ENCODE results near the gene STAB2. TPM values are rescaled to one million over a fixed set of nuclear protein-coding genes. Genes with fewer than 3 reads are reported as not detected.

Gene STAB2
- total and polyA plus RNA-seq, 9 donors: 0.05 to 9.3 (median 0.86) TPM

DNA sequence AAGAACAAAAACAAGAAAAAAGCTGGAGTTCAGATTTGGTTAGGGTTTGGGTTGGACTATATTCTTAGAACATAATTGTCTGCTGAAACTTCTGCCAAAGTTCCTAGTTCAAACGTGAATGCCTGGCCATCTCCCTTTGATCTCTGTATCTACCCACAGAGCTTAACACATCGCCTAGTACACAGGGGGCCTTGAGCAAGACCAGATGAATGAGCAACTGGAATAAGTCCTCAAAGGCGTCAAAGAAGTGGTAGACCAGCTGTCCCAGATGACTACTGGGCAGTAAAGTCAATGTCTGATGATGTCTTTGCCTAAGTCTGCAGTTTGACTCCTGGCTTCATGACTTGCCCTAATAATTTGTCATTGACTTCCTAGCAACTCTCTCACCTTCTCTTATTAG lies 13.9 kb upstream of the STAB2 start:
- H3K27ac ChIP-seq: no peak overlapping the region
- DNase-seq: no peak
- TF ChIP-seq EP300 (IDR thresholded peaks at IDR 0.05) (no peak), POLR2A (IDR thresholded peaks at IDR 0.05) (no peak)
- TF ChIP-seq, protein P1, sequence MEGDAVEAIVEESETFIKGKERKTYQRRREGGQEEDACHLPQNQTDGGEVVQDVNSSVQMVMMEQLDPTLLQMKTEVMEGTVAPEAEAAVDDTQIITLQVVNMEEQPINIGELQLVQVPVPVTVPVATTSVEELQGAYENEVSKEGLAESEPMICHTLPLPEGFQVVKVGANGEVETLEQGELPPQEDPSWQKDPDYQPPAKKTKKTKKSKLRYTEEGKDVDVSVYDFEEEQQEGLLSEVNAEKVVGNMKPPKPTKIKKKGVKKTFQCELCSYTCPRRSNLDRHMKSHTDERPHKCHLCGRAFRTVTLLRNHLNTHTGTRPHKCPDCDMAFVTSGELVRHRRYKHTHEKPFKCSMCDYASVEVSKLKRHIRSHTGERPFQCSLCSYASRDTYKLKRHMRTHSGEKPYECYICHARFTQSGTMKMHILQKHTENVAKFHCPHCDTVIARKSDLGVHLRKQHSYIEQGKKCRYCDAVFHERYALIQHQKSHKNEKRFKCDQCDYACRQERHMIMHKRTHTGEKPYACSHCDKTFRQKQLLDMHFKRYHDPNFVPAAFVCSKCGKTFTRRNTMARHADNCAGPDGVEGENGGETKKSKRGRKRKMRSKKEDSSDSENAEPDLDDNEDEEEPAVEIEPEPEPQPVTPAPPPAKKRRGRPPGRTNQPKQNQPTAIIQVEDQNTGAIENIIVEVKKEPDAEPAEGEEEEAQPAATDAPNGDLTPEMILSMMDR (IDR thresholded peaks at IDR 0.05): no peak
- 53 to 64% (median 55%) methylated on average over 3 of the region's 3 CpGs for WGBS, 3 donors
- no peak overlapping the region for H3K4me3 ChIP-seq
- intact Hi-C loops (cut with DNase I): no loop called here
- H3K36me3 ChIP-seq: no peaks in the 10 kb centered on the region
- H3K4me1 ChIP-seq (ENCODE audit: insufficient read depth): no peaks in the 10 kb centered on the region
- H3K27me3 ChIP-seq: no peaks in the 10 kb centered on the region
- no peaks in the 10 kb centered on the region for H3K9me3 ChIP-seq

DNA sequence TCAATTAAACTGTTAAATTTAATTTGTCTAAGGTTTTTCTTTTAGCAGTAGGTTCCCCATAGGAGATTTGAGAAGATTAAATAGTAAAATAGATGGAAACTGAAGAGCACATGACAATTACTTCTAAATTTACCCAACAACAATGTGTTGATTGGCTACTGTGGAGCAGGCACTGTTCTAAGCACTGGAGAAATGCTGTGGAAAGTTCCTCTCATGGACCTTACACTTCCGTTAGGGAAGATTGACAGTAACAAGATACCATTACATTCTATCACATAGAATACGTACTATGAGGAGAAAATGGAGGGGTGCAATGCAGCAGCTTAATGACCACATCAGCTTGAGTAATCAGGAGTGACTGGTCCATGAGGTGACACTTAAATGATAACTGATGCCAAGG lies 8.1 kb upstream of the STAB2 start:
- intact Hi-C loops (cut with DNase I): no loop called here
- WGBS, 3 donors: 71 to 83% (median 79%) methylated on average over 2 of the region's 2 CpGs
- H3K4me3 ChIP-seq: no peak overlapping the region
- TF ChIP-seq EP300 (IDR thresholded peaks at IDR 0.05) (no peak), POLR2A (IDR thresholded peaks at IDR 0.05) (no peak)
- TF ChIP-seq, protein P1 (IDR thresholded peaks at IDR 0.05): no peak
- H3K27me3 ChIP-seq: no peaks in the 10 kb centered on the region
- H3K9me3 ChIP-seq: no peaks in the 10 kb centered on the region
- no peaks in the 10 kb centered on the region for H3K4me1 ChIP-seq (ENCODE audit: insufficient read depth)
- DNase-seq: no peak
- no peaks in the 10 kb centered on the region for H3K36me3 ChIP-seq
- H3K27ac ChIP-seq: no peak overlapping the region

DNA sequence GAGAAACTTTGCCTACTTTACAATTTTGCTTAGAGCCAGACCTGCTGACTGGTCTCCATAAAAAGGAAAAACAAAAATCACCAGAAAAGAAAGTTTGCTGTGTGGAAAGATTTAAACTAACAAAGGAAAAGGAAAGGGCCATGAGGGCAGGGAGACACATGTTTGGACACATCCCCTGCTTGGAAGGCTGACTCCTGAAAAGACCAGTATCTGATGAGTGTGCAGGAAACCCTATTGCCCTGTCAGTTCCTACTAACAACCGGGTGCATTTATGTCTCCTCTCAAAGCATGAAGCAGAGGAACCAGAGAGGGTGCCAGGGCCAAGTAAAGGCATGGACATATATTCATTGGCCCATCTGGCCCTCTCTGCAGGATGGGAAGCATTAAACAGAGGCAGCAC lies 7.0 kb upstream of the STAB2 start:
- TF ChIP-seq POLR2A (IDR thresholded peaks at IDR 0.05) (no peak), EP300 (IDR thresholded peaks at IDR 0.05) (no peak)
- TF ChIP-seq, protein P1 (IDR thresholded peaks at IDR 0.05): no peak
- intact Hi-C loops (cut with DNase I): no loop called here
- no peaks in the 10 kb centered on the region for H3K9me3 ChIP-seq
- H3K4me3 ChIP-seq: no peak overlapping the region
- DNase-seq: no peak
- no peaks in the 10 kb centered on the region for H3K36me3 ChIP-seq
- no peaks in the 10 kb centered on the region for H3K4me1 ChIP-seq (ENCODE audit: insufficient read depth)
- WGBS, 3 donors: 61 to 65% (median 62%) methylated on average over 1 of the region's 1 CpG
- H3K27ac ChIP-seq: no peak overlapping the region
- H3K27me3 ChIP-seq: no peaks in the 10 kb centered on the region

DNA sequence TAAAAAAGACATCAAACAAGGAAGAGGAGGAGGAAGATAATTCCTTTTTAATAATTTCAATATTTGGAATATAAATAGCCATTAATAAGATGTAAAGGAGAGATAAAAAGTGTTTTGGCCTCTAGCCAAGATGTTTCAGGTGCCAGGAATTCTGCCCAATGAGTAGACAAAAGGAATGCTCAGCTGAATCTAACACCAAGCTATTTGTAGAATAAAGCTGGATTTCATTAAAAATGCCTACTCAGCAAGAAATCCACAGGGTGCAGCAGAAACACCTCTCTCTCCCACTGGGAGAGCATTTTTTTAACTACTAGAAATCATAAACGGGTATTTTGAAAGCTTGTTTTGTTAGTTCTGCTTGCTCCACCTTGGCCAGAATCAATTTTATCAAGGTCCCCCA lies 4.1 kb upstream of the STAB2 start:
- intact Hi-C loops (cut with DNase I): no loop called here
- no peak overlapping the region for H3K4me3 ChIP-seq
- TF ChIP-seq, protein P1 (IDR thresholded peaks at IDR 0.05): no peak
- no peak for TF ChIP-seq POLR2A (IDR thresholded peaks at IDR 0.05)
- no peak for TF ChIP-seq EP300 (IDR thresholded peaks at IDR 0.05)
- WGBS, 3 donors: 28 to 52% (median 43%) methylated on average over 1 of the region's 1 CpG
- H3K27me3 ChIP-seq: no peaks in the 10 kb centered on the region
- no peaks in the 10 kb centered on the region for H3K9me3 ChIP-seq
- no peak for DNase-seq
- no peaks in the 10 kb centered on the region for H3K36me3 ChIP-seq
- peaks cover 1% of the 10 kb centered on the region for H3K4me1 ChIP-seq (ENCODE audit: insufficient read depth)
- H3K27ac ChIP-seq: no peak overlapping the region

DNA sequence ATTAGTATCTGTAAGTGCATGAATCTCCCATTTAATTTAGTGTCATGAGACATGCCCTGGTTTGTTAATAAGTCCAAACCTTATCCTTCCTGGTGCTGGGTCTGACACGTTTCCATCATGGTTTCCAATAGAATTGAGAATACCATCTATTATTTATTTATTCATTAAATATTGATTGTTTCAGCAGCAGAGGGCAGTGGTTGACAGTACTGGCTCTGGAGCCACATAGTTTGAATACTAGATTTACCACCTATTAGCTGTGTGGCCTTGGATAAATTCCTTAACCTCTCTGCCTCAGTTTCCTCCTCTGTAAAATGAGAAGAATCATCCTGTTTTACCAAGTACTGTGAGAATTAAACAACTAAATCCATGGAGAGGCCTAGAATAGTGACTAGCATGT lies 941 bp upstream of the STAB2 start:
- no peak overlapping the region for H3K4me3 ChIP-seq
- no peaks in the 10 kb centered on the region for H3K9me3 ChIP-seq
- no peak for TF ChIP-seq POLR2A (IDR thresholded peaks at IDR 0.05)
- TF ChIP-seq, protein P1 (IDR thresholded peaks at IDR 0.05): no peak
- no peak for TF ChIP-seq EP300 (IDR thresholded peaks at IDR 0.05)
- peaks cover 1% of the 10 kb centered on the region for H3K4me1 ChIP-seq (ENCODE audit: insufficient read depth)
- 43 to 59% (median 43%) methylated on average over 1 of the region's 1 CpG for WGBS, 3 donors
- H3K27me3 ChIP-seq: no peaks in the 10 kb centered on the region
- no peaks in the 10 kb centered on the region for H3K36me3 ChIP-seq
- H3K27ac ChIP-seq: no peak overlapping the region
- intact Hi-C loops (cut with DNase I): no loop called here
- no peak for DNase-seq

Measured in ovary (tissue), 9 donors.